Jurkat, Clone E6-1 (cell line): ENCODE results near the gene ADPRH. TPM values are rescaled to one million over a fixed set of nuclear protein-coding genes. Genes with fewer than 3 reads are reported as not detected.
"Not testable (repeated sequence)": the region's sequence is repeated elsewhere in the genome, so short reads cannot be mapped to it uniquely, and the experiment has no call there.

Experiments
- DNase-seq: peaks from one replicate; pipeline ENCODE4 v3.0.0-alpha.2; 2011; ENCODE audit warnings: low read depth, low spot score
- H3K4me3 ChIP-seq: 2 replicates; pipeline ENCODE4 v1.5.1; 2011; ENCODE audit warnings: mild to moderate bottlenecking, low read length, control low read depth, moderate library complexity
- polyA plus RNA-seq: library from polyadenylated mRNA; unstranded; fragments of >200 nt; gene quantifications from one replicate; pipeline ENCODE4 v1.2.1, GENCODE V29; 2012; ENCODE audit warnings: missing spikeins; ENCODE audit not compliant: insufficient read length, insufficient read depth

Gene ADPRH
- not detected for polyA plus RNA-seq

GRCh38 chr3:119579366-119580066, at the start of gene ADPRH:
Gene ADPRH, plus strand, starts transcription at chr3:119579492. Its CDS starts 2,678 bp downstream, at chr3:119582170.
- no peak within 1 kb of the TSS for H3K4me3 ChIP-seq
- no peak for DNase-seq

DNA sequence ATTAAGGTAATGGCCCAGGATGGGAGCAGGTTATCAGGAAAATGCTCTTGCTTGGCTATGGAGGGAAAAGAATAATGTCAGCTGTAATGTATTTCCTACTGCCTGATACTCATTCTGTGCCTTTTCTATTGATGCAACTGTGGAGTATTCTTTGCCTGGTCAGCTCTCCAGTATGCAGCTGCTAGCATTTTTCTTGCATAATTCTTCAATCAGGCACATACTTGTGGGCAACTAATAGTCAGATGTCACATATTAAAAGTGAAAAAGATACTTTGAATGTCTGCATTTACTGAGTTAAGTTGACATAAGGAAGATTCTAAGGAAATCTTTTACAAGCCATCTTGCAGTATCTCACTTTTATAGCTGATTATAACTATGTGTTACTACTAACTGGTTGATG, 49.4 kb upstream of the ADPRH start:
- H3K4me3 ChIP-seq, result no peak overlapping the region
- no peak for DNase-seq

GRCh38 chr3:119530456-119530855, 48.8 kb upstream of the ADPRH start:
- no peak for DNase-seq
- no peak overlapping the region for H3K4me3 ChIP-seq

GRCh38 chr3:119531151-119531550, 48.1 kb upstream of the ADPRH start:
- H3K4me3 ChIP-seq, result no peak overlapping the region
- DNase-seq, result no peak

DNA sequence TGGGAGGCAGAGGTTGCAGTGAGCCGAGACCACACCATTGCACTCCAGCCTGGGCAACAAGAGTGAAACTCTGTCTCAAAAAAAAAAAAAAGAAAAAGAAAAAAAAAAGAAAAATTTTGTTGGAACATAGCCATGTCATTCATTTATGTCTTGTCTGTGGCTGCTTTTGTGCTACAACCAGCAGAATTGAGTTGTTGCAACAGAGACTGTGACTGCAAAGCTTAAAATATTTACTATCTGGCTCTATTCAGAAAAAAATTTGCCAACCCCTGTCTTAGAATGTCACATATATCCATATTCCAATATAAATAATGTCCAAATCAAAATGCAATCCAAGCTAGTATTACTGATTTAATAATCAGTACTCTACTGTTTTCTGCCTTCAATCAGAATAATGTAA, 45.0 kb upstream of the ADPRH start:
- no peak for DNase-seq
- H3K4me3 ChIP-seq, result no peak overlapping the region

- no peak for DNase-seq
- no peak overlapping the region for H3K4me3 ChIP-seq
Measured at GRCh38 chr3:119536757-119537156, 42.5 kb upstream of the ADPRH start.

DNA sequence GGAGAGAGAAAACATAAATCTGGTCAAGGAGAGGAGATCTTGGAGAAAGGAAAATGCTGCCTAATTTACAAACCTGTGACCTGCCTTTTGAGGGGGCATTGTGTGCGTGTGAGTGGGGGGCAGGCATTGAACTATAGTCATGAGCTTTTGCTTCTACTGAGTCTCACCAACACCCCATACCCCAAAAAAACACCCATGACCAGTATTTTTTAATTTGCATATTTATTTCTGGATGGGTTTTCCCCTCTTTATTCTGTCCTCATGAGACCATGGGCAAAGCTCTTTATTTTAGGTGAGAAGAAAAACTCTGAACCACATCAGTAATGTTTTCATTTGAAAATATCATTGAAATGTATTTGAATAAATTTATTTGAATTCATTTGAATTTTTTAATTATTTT, 40.5 kb upstream of the ADPRH start:
- H3K4me3 ChIP-seq, result no peak overlapping the region
- DNase-seq, result no peak

GRCh38 chr3:119541547-119541946, 37.7 kb upstream of the ADPRH start:
- no peak overlapping the region for H3K4me3 ChIP-seq
- DNase-seq, result no peak

- H3K4me3 ChIP-seq, result no peak overlapping the region
- no peak for DNase-seq
Measured at GRCh38 chr3:119542168-119542767, 37.0 kb upstream of the ADPRH start.

GRCh38 chr3:119543147-119543546, 36.1 kb upstream of the ADPRH start:
- DNase-seq, result no peak
- no peak overlapping the region for H3K4me3 ChIP-seq

GRCh38 chr3:119547227-119547626, 32.1 kb upstream of the ADPRH start:
- H3K4me3 ChIP-seq, result no peak overlapping the region
- no peak for DNase-seq

GRCh38 chr3:119548341-119548740, 31.0 kb upstream of the ADPRH start:
- no peak for DNase-seq
- no peak overlapping the region for H3K4me3 ChIP-seq

GRCh38 chr3:119550192-119550910, 28.9 kb upstream of the ADPRH start:
- no peak overlapping the region for H3K4me3 ChIP-seq

GRCh38 chr3:119551598-119551997, 27.7 kb upstream of the ADPRH start:
- H3K4me3 ChIP-seq, result no peak overlapping the region

More at GRCh38 chr3:119550192-119550910, 28.9 kb upstream of the ADPRH start:
- DNase-seq, result no peak

GRCh38 chr3:119552928-119553327, 26.4 kb upstream of the ADPRH start:
- DNase-seq, H3K4me3 ChIP-seq: not testable (repeated sequence)

More at GRCh38 chr3:119551598-119551997, 27.7 kb upstream of the ADPRH start:
- DNase-seq, result peak; percentile 3

GRCh38 chr3:119553823-119554415, 25.4 kb upstream of the ADPRH start:
- DNase-seq, result no peak
- H3K4me3 ChIP-seq, result no peak overlapping the region

DNA sequence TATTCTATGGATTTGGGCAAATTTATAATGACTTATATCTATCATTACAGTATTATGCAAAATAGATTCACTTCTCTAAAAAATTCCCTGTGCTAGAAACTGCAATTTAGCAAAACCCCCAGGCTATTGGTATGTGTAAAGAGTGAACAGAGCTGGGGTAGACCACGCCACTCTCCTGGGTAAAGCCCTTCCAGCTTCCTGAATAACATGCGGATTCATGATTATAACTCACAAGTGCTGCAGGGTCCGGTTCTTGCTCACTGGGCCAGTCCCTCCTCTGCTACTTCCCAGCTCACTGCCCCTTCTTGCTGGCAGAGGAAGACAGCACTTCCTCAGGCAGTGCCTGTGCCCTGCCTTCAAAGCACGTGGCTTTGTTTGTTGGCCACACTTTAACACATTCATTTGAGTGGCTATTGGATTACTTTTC, 24.0 kb upstream of the ADPRH start:
- H3K4me3 ChIP-seq, result no peak overlapping the region
- no peak for DNase-seq

DNA sequence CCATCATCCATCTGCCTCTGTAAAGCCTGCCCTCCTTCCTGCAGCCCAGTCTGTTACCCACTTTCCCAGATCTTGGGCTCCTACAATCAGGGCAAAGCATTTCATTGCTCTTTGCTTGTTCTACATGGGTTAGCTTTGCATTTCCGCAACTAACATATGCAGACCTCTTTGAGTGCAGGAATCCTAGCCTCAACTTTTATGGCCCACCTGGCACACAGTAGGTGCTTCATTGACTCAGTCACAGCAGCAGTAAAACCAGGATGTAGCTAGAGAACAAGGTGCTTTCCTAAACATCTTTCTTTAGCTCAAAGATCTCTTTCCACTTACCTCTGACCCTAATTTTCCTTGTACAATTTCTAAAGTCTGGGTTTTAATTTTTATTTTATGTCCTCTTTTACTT, 23.4 kb upstream of the ADPRH start:
- no peak overlapping the region for H3K4me3 ChIP-seq
- DNase-seq, result no peak

DNA sequence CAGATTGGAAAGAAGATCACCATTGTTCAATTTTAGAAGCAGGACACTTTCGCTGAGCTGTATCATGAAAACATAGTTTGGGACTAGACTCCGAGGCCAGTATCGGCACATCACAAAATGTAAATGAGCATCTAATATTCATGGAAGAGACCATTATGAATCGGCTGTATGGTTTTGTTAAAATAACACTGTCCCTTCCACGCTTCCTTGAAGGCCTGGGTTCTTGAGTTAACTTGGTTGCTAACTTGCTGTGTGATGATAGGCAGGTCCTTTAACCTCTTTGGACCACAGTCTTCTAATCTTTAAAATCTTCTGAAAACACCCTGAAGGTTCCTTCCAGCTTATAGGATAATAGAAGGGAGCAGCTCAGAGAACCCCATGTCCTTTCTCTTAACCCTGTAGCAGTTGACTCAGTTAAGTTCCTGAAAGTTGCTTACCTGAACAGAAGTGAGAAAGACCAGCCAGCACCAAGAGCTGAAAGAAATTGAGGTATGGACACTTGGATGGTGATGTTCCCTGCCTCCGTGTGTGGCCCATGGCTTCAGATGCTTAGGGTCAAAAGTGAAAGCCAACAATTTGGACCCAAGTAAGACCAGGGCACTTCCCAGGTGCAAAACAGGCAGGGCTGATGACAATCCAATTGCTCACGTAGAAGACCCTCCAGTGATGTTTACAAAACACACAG, 22.0 kb upstream of the ADPRH start:
- no peak overlapping the region for H3K4me3 ChIP-seq
- no peak for DNase-seq
